Uterus (tissue), 4 donors: ENCODE results near the gene LEKR1. TPM values are rescaled to one million over a fixed set of nuclear protein-coding genes. Genes with fewer than 3 reads are reported as not detected.
A peak's percentile ranks its signal among the peaks of the same experiment; 100 is the strongest.

Experiments
- DNase-seq, 2 donors: peaks; one replicate each; pipeline ENCODE4 v3.0.0-alpha.2; 2019 to 2020
- H3K27ac ChIP-seq, 2 donors: fragments of 200-600 bp; sonication (generic); 1 replicate in 1 of 2; 2 replicates in 1 of 2; pipeline ENCODE4 v1.5.1; 2016 to 2018
- H3K27me3 ChIP-seq, 2 donors: fragments of 200-600 bp; sonication (generic); one replicate each; pipeline ENCODE4 v1.5.1; 2018 to 2019; ENCODE audit warnings: control low read depth in 1 of 2
- H3K36me3 ChIP-seq, 2 donors: fragments of 200-600 bp; sonication (generic); one replicate each; pipeline ENCODE4 v1.5.1; 2019; ENCODE audit warnings: control low read depth in 1 of 2
- H3K4me1 ChIP-seq, 2 donors: fragments of 200-600 bp; sonication (generic); one replicate each; pipeline ENCODE4 v1.5.1; 2018 to 2019; ENCODE audit warnings: control low read depth in 1 of 2
- H3K4me3 ChIP-seq, 2 donors: fragments of 200-600 bp; sonication (generic); 1 replicate in 1 of 2; 2 replicates in 1 of 2; pipeline ENCODE4 v1.5.1; 2018 to 2019; ENCODE audit warnings: mild to moderate bottlenecking in 1 of 2
- H3K9me3 ChIP-seq, 2 donors: fragments of 200-600 bp; sonication (generic); one replicate each; pipeline ENCODE4 v1.5.1; 2019; ENCODE audit warnings: control low read depth in 1 of 2
- CTCF ChIP-seq, 4 experiments: fragments of 200-600 bp in 2 of 4; fragments of 450-650 bp in 2 of 4; sonication (generic) in 2 of 4; IDR thresholded peaks; one replicate each; pipeline ENCODE4 v1.5.1; 2016 to 2019; ENCODE audit warnings: antibody characterized with exemption in 4 of 4, mild to moderate bottlenecking in 2 of 4, moderate library complexity in 1 of 4
- POLR2A ChIP-seq, 2 donors: fragments of 450-650 bp; IDR thresholded peaks; one replicate each; pipeline ENCODE4 v1.6.1; 2016; ENCODE audit warnings: antibody characterized with exemption in 2 of 2, mild to moderate bottlenecking in 1 of 2, moderate library complexity in 1 of 2
- intact Hi-C: fragments of 100-400 bp; cut with DNase I; formaldehyde crosslinking; loops from one replicate; pipeline ENCODE4 v1.15.1; 2023; ENCODE audit warnings: low total_unique reads
- total RNA-seq, 4 donors: library from RNA; depleted of rRNA in 3 of 4; stranded (reverse); fragments of >200 nt in 3 of 4; gene quantifications; one replicate each; pipeline versions ENCODE4 v1.1.0 to v1.2.4, GENCODE V29; 2014 to 2023
- donor health status: DM: yes; HTN: yes; CAD: no.

Gene LEKR1
- total RNA-seq = 1 to 10 TPM in 2 of 4 donors, under 1 TPM in 1, not detected in 1; 0.26 to 4.8 (median 2.8) TPM

- no peaks in the 10 kb centered on the region for H3K4me1 ChIP-seq
- DNase-seq = peak; percentile 72 to 82
- H3K9me3 ChIP-seq = no peaks in the 10 kb centered on the region
- H3K27ac ChIP-seq = peak within 1 kb of the TSS; percentile 75 to 84
- no peaks in the 10 kb centered on the region for H3K36me3 ChIP-seq
- H3K4me3 ChIP-seq = peak within 1 kb of the TSS; percentile 51 to 53
- intact Hi-C loops = no loop called here
- no peaks in the 10 kb centered on the region for H3K27me3 ChIP-seq
- TF ChIP-seq CTCF (IDR thresholded peaks at IDR 0.05) (no peak), POLR2A (IDR thresholded peaks at IDR 0.05) (peak; percentile 34 to 55)
Measured at GRCh38 chr3:156826144-156826895, at the start of gene LEKR1. TSS of gene LEKR1 (plus strand) at chr3:156826353. CDS start at chr3:156829330, 2,977 bp downstream.

DNA sequence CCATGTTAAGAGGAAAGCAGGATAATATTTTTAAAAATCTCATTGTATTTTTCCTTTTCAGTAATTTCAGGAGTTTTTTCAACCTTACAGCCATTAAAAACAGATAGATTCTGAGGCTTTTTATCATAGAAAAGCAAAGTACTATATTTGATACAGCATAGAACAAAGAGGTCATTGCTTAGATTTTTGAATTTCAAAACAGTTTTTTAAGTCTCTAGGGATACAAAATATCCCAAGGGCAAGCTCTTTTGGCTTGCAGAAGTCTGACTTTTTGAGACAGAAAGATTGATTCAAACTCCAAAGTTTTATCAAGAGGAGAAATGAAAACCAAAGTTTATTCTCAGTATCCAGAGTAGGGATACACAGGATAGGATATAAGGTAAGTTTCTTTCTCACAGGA lies 49.3 kb upstream of the LEKR1 start:
- TF ChIP-seq POLR2A (IDR thresholded peaks at IDR 0.05) = no peak
- TF ChIP-seq CTCF (IDR thresholded peaks at IDR 0.05) = no peak
- Histone ChIP-seq H3K27ac (no peak overlapping the region), H3K36me3 (no peaks in the 10 kb centered on the region), H3K4me3 (no peak overlapping the region), H3K4me1 (no peaks in the 10 kb centered on the region), H3K27me3 (no peaks in the 10 kb centered on the region), H3K9me3 (no peaks in the 10 kb centered on the region)
- DNase-seq = no peak
- intact Hi-C loops = no loop called here

GRCh38 chr3:156781310-156782230 lies 44.6 kb upstream of the LEKR1 start:
- DNase-seq = no peak
- TF ChIP-seq POLR2A (IDR thresholded peaks at IDR 0.05) = no peak
- no peak for TF ChIP-seq CTCF (IDR thresholded peaks at IDR 0.05)
- intact Hi-C loops = no loop called here
- no peak overlapping the region for H3K4me3 ChIP-seq
- no peaks in the 10 kb centered on the region for H3K9me3 ChIP-seq
- H3K27me3 ChIP-seq = no peaks in the 10 kb centered on the region
- no peak overlapping the region for H3K27ac ChIP-seq
- no peaks in the 10 kb centered on the region for H3K4me1 ChIP-seq
- H3K36me3 ChIP-seq = no peaks in the 10 kb centered on the region

DNA sequence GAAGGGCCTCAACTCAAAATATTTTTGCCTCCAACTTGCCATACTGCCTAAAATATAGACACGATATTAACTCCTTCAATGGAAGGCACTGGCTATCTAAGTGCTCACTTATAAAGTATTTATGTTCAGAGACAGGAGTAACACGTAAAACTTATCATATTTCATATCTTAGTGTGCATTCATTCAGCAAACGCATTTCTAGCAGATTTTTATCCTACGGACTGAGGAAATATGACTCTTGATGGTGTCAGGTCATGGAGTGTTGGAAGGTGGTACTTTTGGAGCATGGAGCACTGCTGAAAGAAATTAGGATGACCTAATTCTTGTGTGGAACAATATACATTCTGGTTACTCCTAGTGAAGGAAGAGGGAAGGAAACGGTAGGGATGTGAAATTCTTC lies 43.8 kb upstream of the LEKR1 start:
- Histone ChIP-seq H3K27ac (no peak overlapping the region), H3K4me1 (no peaks in the 10 kb centered on the region), H3K9me3 (no peaks in the 10 kb centered on the region), H3K4me3 (no peak overlapping the region), H3K36me3 (no peaks in the 10 kb centered on the region), H3K27me3 (no peaks in the 10 kb centered on the region)
- TF ChIP-seq CTCF (IDR thresholded peaks at IDR 0.05) (no peak), POLR2A (IDR thresholded peaks at IDR 0.05) (no peak)
- intact Hi-C loops = no loop called here
- DNase-seq = no peak

GRCh38 chr3:156782921-156783320 lies 43.2 kb upstream of the LEKR1 start:
- Histone ChIP-seq H3K36me3 (no peaks in the 10 kb centered on the region), H3K4me3 (no peak overlapping the region), H3K4me1 (no peaks in the 10 kb centered on the region), H3K27ac (no peak overlapping the region), H3K9me3 (no peaks in the 10 kb centered on the region), H3K27me3 (no peaks in the 10 kb centered on the region)
- intact Hi-C loops = no loop called here
- no peak for TF ChIP-seq POLR2A (IDR thresholded peaks at IDR 0.05)
- no peak for TF ChIP-seq CTCF (IDR thresholded peaks at IDR 0.05)
- no peak for DNase-seq
